HFFc6 (cell line): ENCODE measurements around the gene CASKIN1. TPM values are rescaled to one million over a fixed set of nuclear protein-coding genes. Genes with fewer than 3 reads are reported as not detected.

ENCODE experiments used
- microRNA-seq: library from miRNA; unstranded; fragments of <30 nt; microRNA quantifications from one replicate; pipeline ENCODE4, GENCODE V29; 2019
- total RNA-seq, 6 experiments: library from RNA; stranded (reverse); fragmentation: NEBNext Ultra II Directional; extraction: Animal tissue kit (Norgen Biotek cat#: 25700); gene quantifications; 2 replicates in 1 of 6; 3 replicates in 5 of 6; pipeline ENCODE4 v1.2.3, GENCODE V29; 2021

CASKIN1 gene
- total RNA-seq, 6 experiments from 2014 or later: 0.06 to 0.56 (median 0.11) TPM

Small RNA genes within 50 kb of the gene (microRNA-seq; reads per million reads assigned to microRNA genes)
- gene MIR3180-5 (not detected), gene MIR4516 (not detected)

Other genes with a start within 250 kb of the CASKIN1 start
- gene RPL3L, start 241.9 kb downstream of the CASKIN1 start, total RNA-seq: not detected
- gene NDUFB10, start 237.1 kb downstream of the CASKIN1 start, total RNA-seq: 100 to 1,000 TPM; 146 to 190 (median 173) TPM
- gene RPS2, start 231.8 kb downstream of the CASKIN1 start, total RNA-seq: 1,000 to 10,000 TPM; 2,281 to 2,831 (median 2,477) TPM
- not detected for gene RNF151, start 229.7 kb downstream of the CASKIN1 start, total RNA-seq
- gene TBL3, start 224.6 kb downstream of the CASKIN1 start, total RNA-seq: 10 to 100 TPM; 42.4 to 47.3 (median 44.1) TPM
- gene NOXO1, start 215.1 kb downstream of the CASKIN1 start, total RNA-seq: under 1 TPM in 3 of 6 experiments, not detected in 3; 0.28 to 0.46 (median 0.45) TPM
- 10 to 100 TPM; 28.8 to 45.5 (median 40.2) TPM for gene GFER, start 212.4 kb downstream of the CASKIN1 start, total RNA-seq
- gene SYNGR3, start 206.6 kb downstream of the CASKIN1 start, total RNA-seq: 1 to 10 TPM in 5 of 6 experiments, under 1 TPM in 1; 0.96 to 1.4 (median 1.2) TPM
- 10 to 100 TPM; 37.1 to 48.1 (median 40.7) TPM for gene ZNF598, start 186.8 kb downstream of the CASKIN1 start, total RNA-seq
- gene NPW, start 176.8 kb downstream of the CASKIN1 start, total RNA-seq: 1 to 10 TPM in 4 of 6 experiments, under 1 TPM in 2; 0.57 to 2.1 (median 1.4) TPM
- gene NHERF2, start 169.7 kb downstream of the CASKIN1 start, total RNA-seq: 100 to 1,000 TPM; 140 to 177 (median 152) TPM
- 10 to 100 TPM; 23.7 to 31.5 (median 26.4) TPM for gene NTHL1, start 148.8 kb downstream of the CASKIN1 start, total RNA-seq
- gene TSC2, start 148.6 kb downstream of the CASKIN1 start, total RNA-seq: 10 to 100 TPM; 72.0 to 88.3 (median 83.2) TPM
- gene PKD1, start 60.7 kb downstream of the CASKIN1 start, total RNA-seq: 100 to 1,000 TPM in 1 of 6 experiments, 10 to 100 TPM in 5; 77.9 to 118 (median 82.5) TPM
- 1 to 10 TPM in 1 of 6 experiments, under 1 TPM in 5; 0.31 to 1.2 (median 0.65) TPM for gene RAB26, start 48.0 kb downstream of the CASKIN1 start, total RNA-seq
- 10 to 100 TPM; 81.4 to 88.3 (median 85.3) TPM for gene TRAF7, start 40.8 kb downstream of the CASKIN1 start, total RNA-seq
- gene MLST8, start 8.8 kb upstream of the CASKIN1 start, total RNA-seq: 10 to 100 TPM; 32.7 to 39.4 (median 37.5) TPM
- 1 to 10 TPM; 1.1 to 2.6 (median 1.8) TPM for gene BRICD5, start 14.3 kb upstream of the CASKIN1 start, total RNA-seq
- 10 to 100 TPM; 12.8 to 17.8 (median 15.1) TPM for gene PGP, start 18.2 kb upstream of the CASKIN1 start, total RNA-seq
- gene E4F1, start 27.0 kb upstream of the CASKIN1 start, total RNA-seq: 10 to 100 TPM; 15.8 to 19.8 (median 16.7) TPM
- 1 to 10 TPM in 4 of 6 experiments, under 1 TPM in 2; 0.82 to 1.5 (median 1.1) TPM for gene DNASE1L2, start 39.8 kb upstream of the CASKIN1 start, total RNA-seq
- gene ECI1, start 55.0 kb upstream of the CASKIN1 start, total RNA-seq: 10 to 100 TPM; 30.3 to 47.8 (median 35.4) TPM
- gene RNPS1, start 71.5 kb upstream of the CASKIN1 start, total RNA-seq: 100 to 1,000 TPM; 127 to 163 (median 140) TPM
- gene ABCA3, start 144.1 kb upstream of the CASKIN1 start, total RNA-seq: 1 to 10 TPM; 1.9 to 3.6 (median 2.4) TPM
- gene CCNF, start 232.8 kb upstream of the CASKIN1 start, total RNA-seq: 10 to 100 TPM; 10.9 to 22.3 (median 19.8) TPM